SH-SY5Y (cell line): ENCODE data around the gene SIGLECL1.

Source experiments
- GATA2 ChIP-seq: IDR thresholded peaks from 2 replicates; pipeline ENCODE4 v1.6.1; 2011; ENCODE audit warnings: mild to moderate bottlenecking, low read depth, low read length
- GATA3 ChIP-seq: IDR thresholded peaks from 2 replicates; pipeline ENCODE4 v1.6.1; 2011; ENCODE audit warnings: low read depth, mild to moderate bottlenecking, low read length, moderate library complexity

DNA sequence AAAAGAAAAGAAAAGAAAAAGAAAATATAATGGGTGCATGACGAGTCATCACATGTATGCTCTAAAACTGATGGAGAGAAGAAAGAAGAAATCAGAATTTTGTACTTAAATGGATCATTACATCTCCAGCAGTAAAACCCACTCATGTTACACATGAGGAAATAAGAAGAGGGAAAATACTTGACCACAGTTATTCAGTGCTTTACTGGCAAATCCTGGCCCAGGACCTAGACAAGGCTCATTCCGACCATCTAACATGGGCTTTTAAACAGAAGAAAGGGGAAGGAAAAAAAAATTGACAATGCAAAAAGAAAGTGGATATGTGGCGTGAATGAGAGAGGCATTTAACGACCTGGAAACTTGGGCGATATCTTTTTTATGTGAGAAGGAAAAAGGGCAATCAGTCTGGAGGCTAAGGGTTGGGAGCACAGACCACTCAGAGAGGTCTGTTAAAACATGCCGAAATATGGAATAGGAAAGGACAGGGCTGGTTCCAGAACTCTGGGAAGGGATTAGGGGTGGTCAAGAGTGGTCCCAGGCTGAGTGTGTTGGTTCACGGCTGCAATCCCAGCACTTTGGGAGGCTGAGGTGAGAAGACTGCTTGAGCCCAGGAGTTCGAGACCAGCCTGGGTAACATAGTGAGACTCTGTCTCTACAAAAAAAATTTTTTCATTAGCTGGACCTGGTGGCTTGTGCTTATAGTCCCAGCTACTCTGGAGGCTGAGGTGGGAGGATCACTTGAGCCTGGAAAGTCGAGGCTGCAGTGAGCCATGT, 1.6 kb downstream of the SIGLECL1 start:
- TF ChIP-seq GATA2, result no peak
- no peak for TF ChIP-seq GATA3
